GM19455 (cell line): ENCODE measurements around the gene ABHD17A.

Source experiments
- ATAC-seq: cut with Tn5 transposase; IDR thresholded peaks from one replicate; pipeline ENCODE4 v1.9.1; 2021; ENCODE audit not compliant: unreplicated experiment

ABHD17A gene

GRCh38 chr19:1841209-1841924 lies 43.9 kb downstream of the ABHD17A start:
- ATAC-seq: no peak

- ATAC-seq: no peak
These were observed 44.7 kb downstream of the ABHD17A start for GRCh38 chr19:1840541-1841115.

GRCh38 chr19:1839658-1840540 lies 45.4 kb downstream of the ABHD17A start:
- no peak for ATAC-seq

- ATAC-seq: no peak
These were observed 47.6 kb downstream of the ABHD17A start for GRCh38 chr19:1837625-1838105.

GRCh38 chr19:1837222-1837565 lies 48.1 kb downstream of the ABHD17A start:
- ATAC-seq: no peak

- no peak for ATAC-seq
These were observed 48.7 kb downstream of the ABHD17A start for GRCh38 chr19:1836458-1837221.

- no peak for ATAC-seq
These were observed 51.8 kb downstream of the ABHD17A start for GRCh38 chr19:1833540-1833939.

GRCh38 chr19:1832046-1832663 lies 53.1 kb downstream of the ABHD17A start:
- no peak for ATAC-seq

GRCh38 chr19:1830978-1831377 lies 54.3 kb downstream of the ABHD17A start:
- no peak for ATAC-seq

GRCh38 chr19:1830568-1830967 lies 54.7 kb downstream of the ABHD17A start:
- ATAC-seq: no peak

GRCh38 chr19:1829958-1830357 lies 55.3 kb downstream of the ABHD17A start:
- ATAC-seq: no peak

- no peak for ATAC-seq
These were observed 56.7 kb downstream of the ABHD17A start for GRCh38 chr19:1828279-1829238.

GRCh38 chr19:1827566-1828278 lies 57.6 kb downstream of the ABHD17A start:
- no peak for ATAC-seq
